HUES64 (cell line): ENCODE results near the gene C3orf38.

Experiments
- H3K27ac ChIP-seq: 2 replicates; pipeline ENCODE4 v1.7.0; 2013; ENCODE audit warnings: low read depth, low read length, inconsistent platforms
- H3K27me3 ChIP-seq: 2 replicates; pipeline ENCODE4 v1.6.1; 2013; ENCODE audit warnings: mild to moderate bottlenecking, low read length; ENCODE audit not compliant: insufficient read depth
- H3K36me3 ChIP-seq: 2 replicates; pipeline ENCODE4 v1.6.1; 2013; ENCODE audit warnings: mild to moderate bottlenecking, low read length; ENCODE audit not compliant: insufficient read depth
- H3K4me1 ChIP-seq: 2 replicates; pipeline ENCODE4 v1.6.1; 2013; ENCODE audit warnings: mild to moderate bottlenecking, low read length, moderate library complexity; ENCODE audit not compliant: insufficient read depth
- H3K4me3 ChIP-seq: 2 replicates; pipeline ENCODE4 v1.5.1; 2013; ENCODE audit warnings: mild to moderate bottlenecking, low read length, moderate library complexity
- H3K9ac ChIP-seq: 2 replicates; pipeline ENCODE4 v1.6.1; 2013; ENCODE audit warnings: mild to moderate bottlenecking, low read depth, low read length
- H3K9me3 ChIP-seq: 2 replicates; pipeline ENCODE4 v1.6.1; 2013; ENCODE audit warnings: low read depth, low read length; ENCODE audit not compliant: insufficient read depth
- WGBS: fragments of 150-250, 120-280 bp; methylation state at CpG from one replicate; pipeline ENCODE4 v1.1.7; 2013; ENCODE audit warnings: missing lambda C conversion rate; 5-methylcytosine and 5-hydroxymethylcytosine counted together

C3orf38 gene

GRCh38 chr3:88195951-88196434 is 46.2 kb downstream of the C3orf38 start:
- no peak overlapping the region for H3K27ac ChIP-seq
- H3K27me3 ChIP-seq, result no peaks in the 10 kb centered on the region
- H3K36me3 ChIP-seq, result no peaks in the 10 kb centered on the region
- peaks cover 16% of the 10 kb centered on the region; the same call in 1 of the 2 replicates for H3K4me1 ChIP-seq
- 97% methylated on average over 2 of the region's 2 CpGs for WGBS
- no peak overlapping the region for H3K9ac ChIP-seq
- H3K4me3 ChIP-seq, result no peak overlapping the region
- H3K9me3 ChIP-seq, result peaks cover 4% of the 10 kb centered on the region; the same call in 1 of the 2 replicates

- no peaks in the 10 kb centered on the region for H3K9me3 ChIP-seq
- no peak overlapping the region for H3K4me3 ChIP-seq
- H3K27me3 ChIP-seq, result no peaks in the 10 kb centered on the region
- H3K4me1 ChIP-seq, result peaks cover 16% of the 10 kb centered on the region; the same call in 1 of the 2 replicates
- no peak overlapping the region for H3K27ac ChIP-seq
- 67% methylated on average over 1 of the region's 1 CpG for WGBS
- no peaks in the 10 kb centered on the region for H3K36me3 ChIP-seq
- H3K9ac ChIP-seq, result no peak overlapping the region
Measured at GRCh38 chr3:88198121-88198520, 48.4 kb downstream of the C3orf38 start.

- H3K9me3 ChIP-seq, result no peaks in the 10 kb centered on the region
Measured at GRCh38 chr3:88203642-88204055, 53.9 kb downstream of the C3orf38 start.

More at GRCh38 chr3:88203642-88204055, 53.9 kb downstream of the C3orf38 start:
- Histone ChIP-seq H3K4me3 (no peak overlapping the region), H3K4me1 (peaks cover 10% of the 10 kb centered on the region; the same call in 1 of the 2 replicates), H3K36me3 (no peaks in the 10 kb centered on the region), H3K27me3 (no peaks in the 10 kb centered on the region), H3K27ac (no peak overlapping the region), H3K9ac (no peak overlapping the region)
- 22% methylated on average over 4 of the region's 5 CpGs for WGBS
